H9 (cell line): Measurements from ENCODE around the gene GPR107. TPM values are rescaled to one million over a fixed set of nuclear protein-coding genes. Genes with fewer than 3 reads are reported as not detected.

ENCODE experiments used
- DNase-seq: peaks from one replicate; pipeline ENCODE4 v3.0.0-alpha.2; 2017
- H2AFZ ChIP-seq: one replicate; pipeline ENCODE4 v1.6.1; 2013; ENCODE audit warnings: mild to moderate bottlenecking, low read length, control low read depth, moderate library complexity
- H2AK5ac ChIP-seq: 2 replicates; pipeline ENCODE4 v1.6.1; 2013; ENCODE audit warnings: low read length, control low read depth, mixed read lengths; ENCODE audit not compliant: insufficient read length
- H2BK120ac ChIP-seq: one replicate; pipeline ENCODE4 v1.6.1; 2013; ENCODE audit warnings: low read depth, mild to moderate bottlenecking, low read length, control low read depth, inconsistent platforms; ENCODE audit not compliant: poor library complexity, severe bottlenecking
- H2BK12ac ChIP-seq: 2 replicates; pipeline ENCODE4 v1.6.1; 2013; ENCODE audit warnings: low read length, control low read depth, mixed read lengths, low read depth; ENCODE audit not compliant: insufficient read length
- H2BK15ac ChIP-seq: 2 replicates; pipeline ENCODE4 v1.6.1; 2013; ENCODE audit warnings: low read depth, low read length, control low read depth
- H2BK20ac ChIP-seq: one replicate; pipeline ENCODE4 v1.6.1; 2013; ENCODE audit warnings: low read depth, mild to moderate bottlenecking, low read length, control low read depth, inconsistent platforms; ENCODE audit not compliant: poor library complexity, severe bottlenecking
- H2BK5ac ChIP-seq: 2 replicates; pipeline ENCODE4 v1.6.1; 2013; ENCODE audit warnings: low read length, control low read depth, mixed read lengths; ENCODE audit not compliant: insufficient read length
- H3K14ac ChIP-seq: 2 replicates; pipeline ENCODE4 v1.6.1; 2013; ENCODE audit warnings: low read length, control low read depth; ENCODE audit not compliant: insufficient read depth
- H3K18ac ChIP-seq: 2 replicates; pipeline ENCODE4 v1.6.1; 2013; ENCODE audit warnings: low read depth, mild to moderate bottlenecking, mixed read lengths, low read length, control low read depth; ENCODE audit not compliant: insufficient read length
- H3K23ac ChIP-seq: 2 replicates; pipeline ENCODE4 v1.6.1; 2013; ENCODE audit warnings: low read length, control low read depth, mixed read lengths, low read depth; ENCODE audit not compliant: insufficient read length
- H3K23me2 ChIP-seq: 2 replicates; pipeline ENCODE4 v1.6.1; 2013; ENCODE audit warnings: low read depth, mild to moderate bottlenecking, mixed read lengths, low read length, control low read depth; ENCODE audit not compliant: insufficient read length, poor library complexity, severe bottlenecking
- H3K27ac ChIP-seq: 2 replicates; pipeline ENCODE4 v1.5.1; 2013; ENCODE audit warnings: low read length, control low read depth, mixed read lengths, low read depth; ENCODE audit not compliant: insufficient read length
- H3K27me3 ChIP-seq: 2 replicates; pipeline ENCODE4 v1.6.1; 2013; ENCODE audit warnings: low read length, control low read depth, inconsistent platforms; ENCODE audit not compliant: insufficient read depth
- H3K4ac ChIP-seq: 2 replicates; pipeline ENCODE4 v1.6.1; 2013; ENCODE audit warnings: low read depth, mild to moderate bottlenecking, control low read depth, inconsistent platforms, low read length, moderate library complexity
- H3K4me1 ChIP-seq: 2 replicates; pipeline ENCODE4 v1.6.1; 2013; ENCODE audit warnings: low read length, control low read depth, inconsistent platforms; ENCODE audit not compliant: insufficient read depth
- H3K4me2 ChIP-seq: 2 replicates; pipeline ENCODE4 v1.6.1; 2013; ENCODE audit warnings: low read length, control low read depth, mixed read lengths; ENCODE audit not compliant: insufficient read length, insufficient read depth
- H3K56ac ChIP-seq: 2 replicates; pipeline ENCODE4 v1.6.1; 2013; ENCODE audit warnings: low read depth, mild to moderate bottlenecking, mixed read lengths, low read length, control low read depth; ENCODE audit not compliant: insufficient read length
- H3K79me1 ChIP-seq: 2 replicates; pipeline ENCODE4 v1.6.1; 2013; ENCODE audit warnings: low read depth, mild to moderate bottlenecking, moderate library complexity, low read length, control low read depth, inconsistent platforms; ENCODE audit not compliant: insufficient read depth, poor library complexity, severe bottlenecking
- H3K79me2 ChIP-seq: 2 replicates; pipeline ENCODE4 v1.6.1; 2013; ENCODE audit warnings: low read length, control low read depth, inconsistent platforms; ENCODE audit not compliant: insufficient read depth
- H3K9ac ChIP-seq: 2 replicates; pipeline ENCODE4 v1.6.1; 2013; ENCODE audit warnings: low read length, control low read depth, mixed read lengths; ENCODE audit not compliant: insufficient read length; ENCODE audit errors: extremely low read depth
- H3K9me3 ChIP-seq: one replicate; pipeline ENCODE4 v1.6.1; 2013; ENCODE audit warnings: low read depth, low read length, inconsistent platforms; ENCODE audit not compliant: control insufficient read depth
- H3T11ph ChIP-seq: one replicate; pipeline ENCODE4 v1.6.1; 2013; ENCODE audit warnings: mild to moderate bottlenecking, low read length, control low read depth, inconsistent platforms
- H4K20me1 ChIP-seq: one replicate; pipeline ENCODE4 v1.6.1; 2013; ENCODE audit not compliant: control insufficient read depth, insufficient read length, insufficient read depth
- H4K5ac ChIP-seq: 2 replicates; pipeline ENCODE4 v1.6.1; 2013; ENCODE audit warnings: low read depth, mild to moderate bottlenecking, mixed read lengths, low read length, control low read depth; ENCODE audit not compliant: insufficient read length
- H4K8ac ChIP-seq: replicated peaks from 2 replicates; pipeline ENCODE4 v1.6.1; 2013; ENCODE audit warnings: low read length, control low read depth, mixed read lengths, low read depth; ENCODE audit not compliant: insufficient read length
- H4K91ac ChIP-seq: 2 replicates; pipeline ENCODE4 v1.6.1; 2013; ENCODE audit warnings: low read depth, mild to moderate bottlenecking, moderate library complexity, mixed read lengths, low read length, control low read depth; ENCODE audit not compliant: insufficient read length
- H3K27ac Mint-ChIP-seq, 3 experiments: 2 replicates in 2 of 3; 3 replicates in 1 of 3; pipeline ENCODE4 v1.8.0; 2020 to 2021; ENCODE audit warnings: mixed read lengths in 3 of 3, mild to moderate bottlenecking in 1 of 3, moderate library complexity in 1 of 3
- H3K27me3 Mint-ChIP-seq: 2 replicates; pipeline ENCODE4 v1.8.0; 2021; ENCODE audit warnings: low read depth, mild to moderate bottlenecking, moderate library complexity, mixed read lengths
- H3K36me3 Mint-ChIP-seq, 3 experiments: 2 replicates in 2 of 3; 3 replicates in 1 of 3; pipeline ENCODE4 v1.8.0; 2020 to 2021; ENCODE audit warnings: low read depth in 3 of 3, mixed read lengths in 3 of 3; ENCODE audit not compliant: insufficient read depth in 1 of 3
- H3K4me1 Mint-ChIP-seq, 2 experiments: 2 replicates each; pipeline ENCODE4 v1.8.0; 2020; ENCODE audit warnings: mixed read lengths in 2 of 2
- H3K4me3 Mint-ChIP-seq, 2 experiments: 2 replicates in 1 of 2; 3 replicates in 1 of 2; pipeline ENCODE4 v1.8.0; 2020 to 2021; ENCODE audit warnings: mild to moderate bottlenecking in 2 of 2, mixed read lengths in 2 of 2, moderate library complexity in 1 of 2
- H3K9me3 Mint-ChIP-seq, 2 experiments: 2 replicates in 1 of 2; 3 replicates in 1 of 2; pipeline ENCODE4 v1.8.0; 2020; ENCODE audit warnings: mild to moderate bottlenecking in 2 of 2, mixed read lengths in 2 of 2, moderate library complexity in 1 of 2
- WGBS: extraction: QIAGEN DNeasy Blood & Tissue Kit; methylation state at CpG from one replicate; pipeline ENCODE4 v1.1.7; 2013; ENCODE audit warnings: missing lambda C conversion rate, low lambda C conversion rate, mixed read lengths; ENCODE audit not compliant: insufficient read length; ENCODE audit errors: extremely low coverage; 5-methylcytosine and 5-hydroxymethylcytosine counted together
- total RNA-seq: library from RNA; stranded (reverse); gene quantifications from 2 replicates; pipeline ENCODE4 v1.2.1, GENCODE V29; 2021
- TF ChIP-seq, protein P1 (sequence below): fragments of 200-600 bp; sonication (generic); conservative IDR thresholded peaks from 3 replicates; pipeline ENCODE4 v1.8.0; 2021; ENCODE audit warnings: antibody characterized with exemption, mild to moderate bottlenecking

GPR107 gene
- total RNA-seq, 1 experiment from 2014 or later = 38.0 TPM

DNA sequence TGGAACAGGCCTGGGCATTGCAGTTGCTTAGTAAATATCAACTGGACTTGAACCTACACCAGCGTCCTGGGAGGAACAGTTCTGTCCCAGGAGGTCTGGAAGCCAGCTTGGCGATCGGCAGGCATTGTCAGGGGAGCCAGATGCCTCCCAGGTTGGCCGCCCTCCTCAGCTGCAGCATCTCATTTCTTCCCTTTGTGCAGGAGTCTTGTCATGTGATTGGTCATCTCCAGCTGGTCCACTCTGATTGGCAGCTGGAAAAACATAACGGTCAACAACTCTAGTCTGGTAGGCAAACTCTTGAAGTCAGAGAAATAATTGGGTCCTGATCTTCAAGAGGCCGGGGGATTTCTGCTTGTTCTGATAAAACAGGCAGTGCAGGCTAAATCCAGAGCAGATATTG lies 88.9 kb downstream of the GPR107 start:
- Histone ChIP-seq H3K9me3 (no peaks in the 10 kb centered on the region), H2AFZ (no peak overlapping the region), H3K23me2 (no peaks in the 10 kb centered on the region), H2BK12ac (no peak overlapping the region), H4K20me1 (peaks cover 2% of the 10 kb centered on the region), H3K4me1 (peaks cover 24% of the 10 kb centered on the region; the same call in 1 of the 2 replicates), H3K79me1 (no peaks in the 10 kb centered on the region), H3T11ph (no peak overlapping the region), H3K79me2 (no peaks in the 10 kb centered on the region), H3K23ac (no peak overlapping the region), H4K91ac (no peak overlapping the region), H3K18ac (no peak overlapping the region), H4K8ac (no peak overlapping the region), H2BK15ac (no peak overlapping the region), H3K56ac (no peak overlapping the region), H4K5ac (no peak overlapping the region), H3K4me2 (no peak overlapping the region), H2BK5ac (no peak overlapping the region), H2BK120ac (no peak overlapping the region), H3K4ac (no peak overlapping the region), H3K27me3 (no peaks in the 10 kb centered on the region), H3K27ac (no peak overlapping the region), H3K14ac (no peak overlapping the region), H3K9ac (no peak overlapping the region), H2BK20ac (no peak overlapping the region), H2AK5ac (no peak overlapping the region)
- H3K27me3 Mint-ChIP-seq = peaks cover 4% of the 10 kb centered on the region; the same call in 1 of the 2 replicates
- no peak for DNase-seq
- peak overlapping the region in 1 of 3 experiments; percentile 42; a peak in 1 of 7 replicates for H3K27ac Mint-ChIP-seq
- H3K9me3 Mint-ChIP-seq = no peaks in the 10 kb centered on the region; a peak in 1 of 5 replicates
- TF ChIP-seq, protein P1, sequence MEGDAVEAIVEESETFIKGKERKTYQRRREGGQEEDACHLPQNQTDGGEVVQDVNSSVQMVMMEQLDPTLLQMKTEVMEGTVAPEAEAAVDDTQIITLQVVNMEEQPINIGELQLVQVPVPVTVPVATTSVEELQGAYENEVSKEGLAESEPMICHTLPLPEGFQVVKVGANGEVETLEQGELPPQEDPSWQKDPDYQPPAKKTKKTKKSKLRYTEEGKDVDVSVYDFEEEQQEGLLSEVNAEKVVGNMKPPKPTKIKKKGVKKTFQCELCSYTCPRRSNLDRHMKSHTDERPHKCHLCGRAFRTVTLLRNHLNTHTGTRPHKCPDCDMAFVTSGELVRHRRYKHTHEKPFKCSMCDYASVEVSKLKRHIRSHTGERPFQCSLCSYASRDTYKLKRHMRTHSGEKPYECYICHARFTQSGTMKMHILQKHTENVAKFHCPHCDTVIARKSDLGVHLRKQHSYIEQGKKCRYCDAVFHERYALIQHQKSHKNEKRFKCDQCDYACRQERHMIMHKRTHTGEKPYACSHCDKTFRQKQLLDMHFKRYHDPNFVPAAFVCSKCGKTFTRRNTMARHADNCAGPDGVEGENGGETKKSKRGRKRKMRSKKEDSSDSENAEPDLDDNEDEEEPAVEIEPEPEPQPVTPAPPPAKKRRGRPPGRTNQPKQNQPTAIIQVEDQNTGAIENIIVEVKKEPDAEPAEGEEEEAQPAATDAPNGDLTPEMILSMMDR = no peak
- no peak overlapping the region for H3K4me3 Mint-ChIP-seq
- H3K4me1 Mint-ChIP-seq = peaks cover 35 to 51% of the 10 kb centered on the region in 2 experiments
- no CpG with 5 or more reads among the region's 6 CpGs for WGBS
- no peaks in the 10 kb centered on the region for H3K36me3 Mint-ChIP-seq
